H1 (cell line): ENCODE measurements around the gene NFKB1. TPM values are rescaled to one million over a fixed set of nuclear protein-coding genes. Genes with fewer than 3 reads are reported as not detected.

Experiments
- CHD2 ChIP-seq: IDR thresholded peaks from 2 replicates; pipeline ENCODE4 v1.6.1; 2012; ENCODE audit warnings: low read length, improper control_type of control experiment
- polyA plus RNA-seq, 7 experiments: library from polyadenylated mRNA; depleted of rRNA in 3 of 7; stranded (reverse) in 5 of 7; unstranded in 2 of 7; fragments of >200 nt in 5 of 7; fragments of 200-250 nt in 2 of 7; gene quantifications; 1 replicate in 5 of 7; 2 replicates in 1 of 7; 4 replicates in 1 of 7; pipeline versions ENCODE4 v1.2.1 to v1.2.3, GENCODE V29; 2011 to 2013; ENCODE audit warnings: missing spikeins in 2 of 7, mixed read lengths in 2 of 7
- total RNA-seq: library from RNA; stranded (reverse); fragmentation: NEBNext Ultra II Directional; extraction: Animal tissue kit (Norgen Biotek cat#: 25700); gene quantifications from 2 replicates; pipeline ENCODE4 v1.2.1, GENCODE V29; 2021
- TF ChIP-seq, protein P1 (sequence below): IDR thresholded peaks from 2 replicates; pipeline ENCODE4 v1.6.1; 2012; ENCODE audit warnings: low read length, inconsistent platforms

The NFKB1 gene
- total and polyA plus RNA-seq, 2 of the 8 experiments (the other 6 are each of a cell fraction or from before 2014, with no cell fraction given): 2.9 to 6.8 TPM

DNA sequence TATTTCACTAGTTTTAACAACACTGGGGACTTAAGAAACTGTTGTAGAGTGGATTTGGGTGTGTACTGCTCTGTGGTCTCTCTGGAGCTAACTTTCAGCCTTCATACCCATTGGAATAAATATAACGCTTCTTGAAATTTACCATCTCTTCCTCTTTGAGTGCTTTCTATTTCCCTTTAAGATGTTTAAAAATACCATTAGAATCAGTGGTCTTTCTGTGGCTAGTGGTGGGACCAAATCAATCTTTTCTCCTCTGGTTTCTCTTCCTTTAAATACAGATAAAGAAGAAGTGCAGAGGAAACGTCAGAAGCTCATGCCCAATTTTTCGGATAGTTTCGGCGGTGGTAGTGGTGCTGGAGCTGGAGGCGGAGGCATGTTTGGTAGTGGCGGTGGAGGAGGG, 92.0 kb downstream of the NFKB1 start (continued):
- TF ChIP-seq, protein P1, sequence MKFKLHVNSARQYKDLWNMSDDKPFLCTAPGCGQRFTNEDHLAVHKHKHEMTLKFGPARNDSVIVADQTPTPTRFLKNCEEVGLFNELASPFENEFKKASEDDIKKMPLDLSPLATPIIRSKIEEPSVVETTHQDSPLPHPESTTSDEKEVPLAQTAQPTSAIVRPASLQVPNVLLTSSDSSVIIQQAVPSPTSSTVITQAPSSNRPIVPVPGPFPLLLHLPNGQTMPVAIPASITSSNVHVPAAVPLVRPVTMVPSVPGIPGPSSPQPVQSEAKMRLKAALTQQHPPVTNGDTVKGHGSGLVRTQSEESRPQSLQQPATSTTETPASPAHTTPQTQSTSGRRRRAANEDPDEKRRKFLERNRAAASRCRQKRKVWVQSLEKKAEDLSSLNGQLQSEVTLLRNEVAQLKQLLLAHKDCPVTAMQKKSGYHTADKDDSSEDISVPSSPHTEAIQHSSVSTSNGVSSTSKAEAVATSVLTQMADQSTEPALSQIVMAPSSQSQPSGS: no peak
- no peak for TF ChIP-seq CHD2
